ENCODE data around the gene USP48.
"Not testable (repeated sequence)": the region's sequence is repeated elsewhere in the genome, so short reads cannot be mapped to it uniquely, and the experiment has no call there.

The USP48 gene

GRCh38 chr1:21782349-21782867 is 541 bp downstream of the USP48 start:
- peak overlapping the region; percentile 100 for H3K4me3 ChIP-seq (ENCODE audit: low read depth, low read length)
- TF ChIP-seq, protein P1, sequence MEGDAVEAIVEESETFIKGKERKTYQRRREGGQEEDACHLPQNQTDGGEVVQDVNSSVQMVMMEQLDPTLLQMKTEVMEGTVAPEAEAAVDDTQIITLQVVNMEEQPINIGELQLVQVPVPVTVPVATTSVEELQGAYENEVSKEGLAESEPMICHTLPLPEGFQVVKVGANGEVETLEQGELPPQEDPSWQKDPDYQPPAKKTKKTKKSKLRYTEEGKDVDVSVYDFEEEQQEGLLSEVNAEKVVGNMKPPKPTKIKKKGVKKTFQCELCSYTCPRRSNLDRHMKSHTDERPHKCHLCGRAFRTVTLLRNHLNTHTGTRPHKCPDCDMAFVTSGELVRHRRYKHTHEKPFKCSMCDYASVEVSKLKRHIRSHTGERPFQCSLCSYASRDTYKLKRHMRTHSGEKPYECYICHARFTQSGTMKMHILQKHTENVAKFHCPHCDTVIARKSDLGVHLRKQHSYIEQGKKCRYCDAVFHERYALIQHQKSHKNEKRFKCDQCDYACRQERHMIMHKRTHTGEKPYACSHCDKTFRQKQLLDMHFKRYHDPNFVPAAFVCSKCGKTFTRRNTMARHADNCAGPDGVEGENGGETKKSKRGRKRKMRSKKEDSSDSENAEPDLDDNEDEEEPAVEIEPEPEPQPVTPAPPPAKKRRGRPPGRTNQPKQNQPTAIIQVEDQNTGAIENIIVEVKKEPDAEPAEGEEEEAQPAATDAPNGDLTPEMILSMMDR (IDR thresholded peaks at IDR 0.05; ENCODE audit: insufficient read depth, low read depth, low read length, missing control alignments), result peak; percentile 31
- peak; percentile 88 for DNase-seq (ENCODE audit: low read depth)

DNA sequence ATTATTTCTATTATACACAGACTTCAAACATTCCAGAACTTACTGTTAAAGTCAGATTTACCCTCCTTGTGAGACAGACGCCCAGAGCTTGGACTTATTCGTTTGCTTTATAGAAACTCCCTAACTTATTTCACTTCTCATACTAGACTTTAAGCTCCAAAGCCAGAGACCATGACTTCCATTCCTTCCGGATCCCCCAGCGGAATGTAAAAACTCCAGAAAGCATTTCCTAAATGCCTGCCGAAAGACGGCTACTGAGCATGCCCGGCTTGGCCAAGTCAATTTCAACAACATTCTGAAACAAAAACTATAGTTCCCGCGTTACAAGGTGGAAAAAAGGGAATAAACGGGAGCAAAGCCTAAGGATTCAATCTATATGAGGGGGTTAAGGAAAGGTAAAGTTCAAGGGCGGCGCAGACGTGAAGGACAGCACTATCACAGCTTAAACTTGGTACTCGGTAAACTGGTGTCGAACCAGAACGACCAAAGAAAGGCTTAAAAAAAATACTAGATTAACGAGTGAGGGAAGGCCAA is 1.1 kb downstream of the USP48 start:
- H3K4me3 ChIP-seq (ENCODE audit: low read depth, low read length), result peak overlapping the region; percentile 100
- no peak for DNase-seq (ENCODE audit: low read depth)

GRCh38 chr1:21779613-21780521 is 3.1 kb downstream of the USP48 start:
- peak overlapping the region; percentile 100 for H3K4me3 ChIP-seq (ENCODE audit: low read depth, low read length)
- DNase-seq (ENCODE audit: low read depth), result peak; percentile 96

More for the DNA sequence above, 1.1 kb downstream of the USP48 start:
- TF ChIP-seq, protein P1 (IDR thresholded peaks at IDR 0.05; ENCODE audit: insufficient read depth, low read depth, low read length, missing control alignments), result no peak

GRCh38 chr1:21778405-21778727 is 4.6 kb downstream of the USP48 start:
- no peak for DNase-seq (ENCODE audit: low read depth)
- peak overlapping the region; percentile 100 for H3K4me3 ChIP-seq (ENCODE audit: low read depth, low read length)
- TF ChIP-seq, protein P1 (IDR thresholded peaks at IDR 0.05; ENCODE audit: insufficient read depth, low read depth, low read length, missing control alignments), result no peak

More at GRCh38 chr1:21779613-21780521, 3.1 kb downstream of the USP48 start:
- TF ChIP-seq, protein P1 (IDR thresholded peaks at IDR 0.05; ENCODE audit: insufficient read depth, low read depth, low read length, missing control alignments), result no peak

DNA sequence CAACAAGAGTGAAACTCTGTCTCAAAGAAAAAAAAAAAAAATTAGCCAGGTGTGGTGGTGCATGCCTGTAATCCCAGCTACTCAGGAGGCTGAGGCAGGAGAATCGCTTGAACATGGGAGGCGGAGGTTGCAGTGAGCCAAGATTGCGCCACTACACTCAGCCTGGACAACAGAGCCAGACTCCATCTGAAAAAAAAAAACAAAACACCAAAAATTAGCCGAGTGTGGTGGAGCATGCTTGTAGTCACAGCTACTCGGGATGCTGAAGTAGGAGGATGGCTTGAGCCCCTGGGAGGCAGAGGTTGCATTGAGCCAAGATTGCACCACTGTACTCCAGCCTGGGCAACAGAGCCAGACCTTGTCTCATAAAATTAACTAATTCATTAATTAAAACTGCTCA is 6.0 kb downstream of the USP48 start:
- DNase-seq (ENCODE audit: low read depth); H3K4me3 ChIP-seq (ENCODE audit: low read depth, low read length): not testable (repeated sequence)

- TF ChIP-seq, protein P1 (IDR thresholded peaks at IDR 0.05; ENCODE audit: insufficient read depth, low read depth, low read length, missing control alignments), result no peak
- no peak overlapping the region for H3K4me3 ChIP-seq (ENCODE audit: low read depth, low read length)
- no peak for DNase-seq (ENCODE audit: low read depth)
These were observed 6.9 kb downstream of the USP48 start for GRCh38 chr1:21775985-21776562.

DNA sequence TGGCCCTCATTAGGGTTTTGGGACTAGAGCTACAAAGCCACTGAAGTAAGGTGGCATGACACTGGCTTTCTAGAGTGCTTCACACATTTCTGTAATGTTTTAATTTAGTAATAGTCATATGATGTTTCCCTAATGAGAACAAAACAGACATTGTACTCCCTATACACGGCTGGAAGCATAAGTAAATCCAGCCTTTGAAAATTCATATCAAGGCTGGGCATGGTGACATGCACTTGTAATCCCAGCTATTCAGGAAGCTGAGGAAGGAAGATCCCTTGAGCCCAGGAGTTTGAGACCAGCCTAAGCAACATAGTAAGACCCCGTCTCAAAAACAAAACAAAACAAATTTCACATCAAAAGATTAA is 7.4 kb downstream of the USP48 start:
- TF ChIP-seq, protein P1 (IDR thresholded peaks at IDR 0.05; ENCODE audit: insufficient read depth, low read depth, low read length, missing control alignments), result no peak
- no peak overlapping the region for H3K4me3 ChIP-seq (ENCODE audit: low read depth, low read length)
- no peak for DNase-seq (ENCODE audit: low read depth)
